ENCODE results near the gene MPND.

MPND gene

DNA sequence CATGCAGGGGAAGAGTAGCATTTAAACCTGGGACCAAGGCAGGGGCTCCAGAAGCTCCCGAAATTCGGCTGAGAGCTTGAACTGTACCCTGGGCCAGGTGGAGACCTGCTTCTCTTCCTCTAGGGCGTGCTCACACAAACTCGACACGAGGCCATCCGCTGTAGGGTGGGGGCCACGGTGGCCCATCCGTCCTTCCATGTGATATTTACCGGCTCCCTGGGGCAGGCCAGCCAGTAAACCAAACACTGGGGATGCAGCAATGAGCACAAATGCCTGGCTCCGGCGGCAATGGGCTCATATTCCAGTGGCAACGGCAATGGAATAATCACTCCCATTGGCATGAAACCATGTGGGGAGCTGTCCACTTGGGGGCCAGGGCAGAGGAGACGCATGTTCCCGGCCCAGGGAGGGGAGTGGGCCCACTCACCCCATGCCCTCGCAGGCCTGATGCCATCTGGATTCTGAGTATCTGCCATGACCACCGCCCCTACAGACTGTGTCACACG, 46.2 kb downstream of the MPND start:
- no peak for TF ChIP-seq ZFX (IDR thresholded peaks at IDR 0.05; ENCODE audit: borderline replicate concordance)
- no peak overlapping the region for H3K27ac ChIP-seq

DNA sequence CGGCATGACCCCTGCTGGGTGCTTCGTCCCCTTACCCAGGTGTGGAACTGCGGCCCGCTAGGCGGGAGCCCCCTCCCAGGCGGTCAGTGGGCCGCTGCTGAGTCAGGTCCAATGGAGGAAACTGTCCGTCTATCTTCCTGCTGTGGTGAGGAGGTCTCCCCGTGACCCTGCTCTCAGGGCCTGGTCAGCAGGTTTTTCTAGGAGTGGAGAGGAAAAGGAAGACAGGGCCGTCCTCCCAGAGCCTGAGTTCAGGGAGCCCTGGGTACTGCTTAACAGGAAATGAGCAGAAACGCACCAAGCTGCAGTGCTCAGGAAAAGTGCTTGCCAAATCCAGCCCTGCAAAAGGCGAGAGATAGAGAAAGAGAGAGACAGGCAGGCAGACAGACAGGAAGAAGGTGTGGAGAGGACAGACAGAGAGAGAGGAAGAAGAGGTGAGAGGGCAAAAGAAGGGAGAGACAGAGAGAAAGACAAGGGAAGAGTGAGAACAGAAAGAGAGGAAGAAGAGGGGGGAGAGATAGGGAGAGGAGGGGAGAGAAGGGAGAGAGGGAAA, 46.7 kb downstream of the MPND start:
- TF ChIP-seq, protein P1, sequence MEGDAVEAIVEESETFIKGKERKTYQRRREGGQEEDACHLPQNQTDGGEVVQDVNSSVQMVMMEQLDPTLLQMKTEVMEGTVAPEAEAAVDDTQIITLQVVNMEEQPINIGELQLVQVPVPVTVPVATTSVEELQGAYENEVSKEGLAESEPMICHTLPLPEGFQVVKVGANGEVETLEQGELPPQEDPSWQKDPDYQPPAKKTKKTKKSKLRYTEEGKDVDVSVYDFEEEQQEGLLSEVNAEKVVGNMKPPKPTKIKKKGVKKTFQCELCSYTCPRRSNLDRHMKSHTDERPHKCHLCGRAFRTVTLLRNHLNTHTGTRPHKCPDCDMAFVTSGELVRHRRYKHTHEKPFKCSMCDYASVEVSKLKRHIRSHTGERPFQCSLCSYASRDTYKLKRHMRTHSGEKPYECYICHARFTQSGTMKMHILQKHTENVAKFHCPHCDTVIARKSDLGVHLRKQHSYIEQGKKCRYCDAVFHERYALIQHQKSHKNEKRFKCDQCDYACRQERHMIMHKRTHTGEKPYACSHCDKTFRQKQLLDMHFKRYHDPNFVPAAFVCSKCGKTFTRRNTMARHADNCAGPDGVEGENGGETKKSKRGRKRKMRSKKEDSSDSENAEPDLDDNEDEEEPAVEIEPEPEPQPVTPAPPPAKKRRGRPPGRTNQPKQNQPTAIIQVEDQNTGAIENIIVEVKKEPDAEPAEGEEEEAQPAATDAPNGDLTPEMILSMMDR (IDR thresholded peaks at IDR 0.05), result no peak
- no peak for TF ChIP-seq ZFX (IDR thresholded peaks at IDR 0.05; ENCODE audit: borderline replicate concordance)
- no peak overlapping the region for H3K27ac ChIP-seq

DNA sequence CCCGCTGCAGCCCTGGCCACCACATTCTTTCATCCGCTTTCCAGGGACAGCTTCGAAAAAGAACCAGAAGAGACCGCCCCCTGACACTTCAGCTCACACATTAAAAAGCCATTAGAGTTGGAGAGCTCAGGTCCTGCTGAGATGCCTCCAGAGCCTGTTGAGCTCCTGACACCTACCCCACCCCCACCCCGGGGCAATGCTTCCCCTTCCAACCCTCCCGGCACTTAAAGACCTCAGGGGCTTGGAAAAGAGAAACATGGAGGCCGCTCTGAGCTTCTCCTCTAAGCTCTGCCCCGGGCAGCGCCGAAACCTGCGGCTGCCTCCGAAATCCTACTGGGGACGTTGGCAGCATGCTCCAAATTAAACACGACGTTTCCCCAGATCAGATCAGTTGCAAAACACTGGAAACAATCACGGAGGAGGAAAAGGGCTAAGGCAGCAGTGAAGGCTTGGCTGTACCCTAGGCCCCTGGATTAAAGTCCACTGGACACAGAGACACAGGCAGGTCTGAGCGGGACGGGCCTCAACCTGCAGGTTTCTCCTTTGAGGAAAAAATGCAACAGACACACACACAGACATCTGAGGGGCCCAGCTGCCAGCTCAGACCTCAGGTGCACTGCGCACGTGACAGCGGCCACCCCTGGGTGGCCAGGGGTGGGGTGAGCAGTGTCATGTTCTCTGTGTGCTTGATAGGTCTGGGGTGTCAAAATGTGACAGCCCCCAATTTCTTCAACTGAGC, 47.4 kb downstream of the MPND start:
- TF ChIP-seq, protein P1 (IDR thresholded peaks at IDR 0.05), result no peak
- no peak for TF ChIP-seq ZFX (IDR thresholded peaks at IDR 0.05; ENCODE audit: borderline replicate concordance)
- no peak overlapping the region for H3K27ac ChIP-seq

GRCh38 chr19:4391306-4391693, 47.9 kb downstream of the MPND start:
- TF ChIP-seq ZFX (IDR thresholded peaks at IDR 0.05; ENCODE audit: borderline replicate concordance), result no peak
- H3K27ac ChIP-seq, result no peak overlapping the region

DNA sequence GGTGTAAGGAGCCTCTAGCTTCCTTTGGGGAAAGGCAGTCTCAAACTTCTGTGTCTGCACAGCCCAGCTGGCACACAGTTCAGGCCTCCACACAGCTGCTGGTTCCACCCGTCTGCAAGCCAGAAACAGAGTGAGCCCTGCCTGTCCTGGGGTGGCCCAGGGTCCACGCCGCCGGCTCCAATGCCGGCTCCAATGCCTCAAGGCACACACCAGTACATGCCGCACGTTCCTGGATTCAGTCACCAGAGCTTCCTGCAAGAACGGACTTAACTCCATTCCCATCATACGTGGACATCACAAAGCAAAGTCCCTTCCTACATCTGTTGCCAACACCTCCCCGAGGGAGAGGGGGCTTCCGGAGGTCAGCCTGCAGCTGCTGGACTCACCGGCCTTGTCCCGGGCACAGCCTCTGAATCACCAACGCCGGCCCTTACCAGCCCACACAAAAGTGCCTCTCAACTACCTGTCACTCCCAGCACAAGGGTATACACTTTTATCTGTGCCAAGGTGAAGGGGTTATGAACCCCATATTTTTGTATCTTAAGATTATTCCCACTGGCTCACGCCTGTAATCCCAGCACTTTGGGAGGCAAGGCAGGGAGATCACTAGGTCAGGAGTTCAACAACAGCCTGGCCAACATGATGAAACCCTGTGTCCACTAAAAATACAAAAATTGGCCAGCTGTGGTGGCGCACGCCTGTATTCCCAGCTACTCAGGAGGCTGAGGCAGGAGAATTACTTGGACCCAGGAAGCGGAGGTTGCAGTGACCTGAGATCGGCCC, 48.5 kb downstream of the MPND start:
- TF ChIP-seq, protein P1 (IDR thresholded peaks at IDR 0.05), result no peak
- no peak for TF ChIP-seq ZFX (IDR thresholded peaks at IDR 0.05; ENCODE audit: borderline replicate concordance)
- no peak overlapping the region for H3K27ac ChIP-seq

GRCh38 chr19:4393947-4394590, 50.7 kb downstream of the MPND start:
- TF ChIP-seq, protein P1 (IDR thresholded peaks at IDR 0.05), result no peak
- no peak for TF ChIP-seq ZFX (IDR thresholded peaks at IDR 0.05; ENCODE audit: borderline replicate concordance)
- H3K27ac ChIP-seq, result no peak overlapping the region

GRCh38 chr19:4396949-4397783, 53.8 kb downstream of the MPND start:
- H3K27ac ChIP-seq, result no peak overlapping the region
- TF ChIP-seq, protein P1 (IDR thresholded peaks at IDR 0.05), result no peak
- TF ChIP-seq ZFX (IDR thresholded peaks at IDR 0.05; ENCODE audit: borderline replicate concordance), result no peak

All from 22Rv1 (cell line).